GDM1 (cell line): ENCODE measurements around the gene TTLL11.

Experiments
- DNase-seq: peaks from one replicate; lab custom pipeline; 2025; lab: John Stamatoyannopoulos, UW

Gene TTLL11

GRCh38 chr9:121881920-121882500 is 211.1 kb downstream of the TTLL11 start:
- DNase-seq: no peak

DNA sequence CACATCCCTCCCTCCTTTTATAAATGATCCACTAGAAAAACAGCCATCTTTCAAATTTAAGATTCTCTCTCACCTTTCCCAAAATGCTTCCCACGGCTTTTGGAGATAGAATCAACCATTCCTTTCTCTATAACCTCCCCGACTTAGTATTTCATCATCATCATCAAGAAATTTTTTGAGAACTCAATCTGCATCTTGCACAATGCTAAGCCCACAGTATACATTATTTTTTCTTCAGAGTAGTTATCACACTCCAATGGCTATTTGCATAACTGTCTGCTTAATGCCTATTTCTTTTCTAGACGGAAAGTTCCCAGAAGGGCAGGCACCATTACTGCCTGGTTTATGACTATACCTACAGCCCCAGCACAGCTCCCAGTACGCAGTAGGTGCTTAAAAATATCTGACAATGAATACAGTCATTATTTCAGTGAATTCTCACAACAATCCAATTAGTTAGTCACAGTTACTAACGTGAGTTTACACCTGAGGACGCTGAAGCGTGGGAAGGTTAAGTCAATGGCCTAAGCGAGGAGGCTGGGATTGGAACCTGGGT is 212.7 kb downstream of the TTLL11 start:
- DNase-seq: no peak

DNA sequence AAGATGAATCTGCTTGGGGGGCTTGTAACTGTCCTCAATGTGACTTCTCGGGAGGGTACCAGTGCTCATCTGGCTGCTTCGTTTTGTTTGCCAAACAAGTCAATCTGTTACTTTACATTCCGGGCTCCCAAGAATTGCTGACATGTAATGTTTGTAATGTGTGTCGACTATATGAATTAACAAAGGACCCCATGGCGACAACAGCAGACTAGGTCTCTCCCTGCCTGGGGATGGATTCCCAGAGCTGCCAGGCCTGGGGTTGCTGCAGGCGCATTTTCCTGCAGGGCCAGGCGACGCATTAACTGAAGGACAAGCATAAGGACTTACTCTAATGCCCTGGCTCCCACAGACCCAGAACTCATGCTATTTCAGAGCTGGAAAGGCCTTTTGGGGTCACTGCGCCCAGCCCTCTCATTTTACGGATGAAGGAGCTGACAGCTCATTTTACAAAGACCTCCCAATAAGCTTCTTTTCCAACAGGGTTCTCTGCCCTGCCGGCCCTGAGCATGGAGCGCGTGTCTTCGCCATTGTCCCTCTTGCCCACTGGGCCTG is 214.8 kb downstream of the TTLL11 start:
- DNase-seq: no peak

- DNase-seq: no peak
Measured at GRCh38 chr9:121876658-121877271, 216.3 kb downstream of the TTLL11 start.

DNA sequence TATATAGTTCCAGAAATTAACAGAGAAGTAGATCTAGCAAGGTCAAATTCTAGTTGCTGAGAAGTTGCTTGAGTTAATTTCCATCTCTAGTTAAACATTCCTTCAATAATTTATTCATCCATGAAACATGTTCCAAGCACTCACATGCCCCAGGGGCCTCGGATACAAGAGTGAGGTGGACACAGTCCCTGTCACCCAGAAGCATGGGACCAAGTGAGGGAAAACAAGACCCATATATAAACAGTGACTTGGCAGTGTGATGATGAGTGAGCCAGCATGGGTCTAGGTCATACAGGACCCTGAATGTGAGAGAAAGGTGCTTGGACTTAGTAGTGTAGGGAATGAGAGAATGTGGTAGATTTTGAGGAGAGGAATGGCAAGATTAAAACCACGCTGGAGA is 216.9 kb downstream of the TTLL11 start:
- no peak for DNase-seq

- DNase-seq: no peak
Measured at GRCh38 chr9:121874524-121874923, 218.6 kb downstream of the TTLL11 start.

GRCh38 chr9:121871431-121872025 is 221.6 kb downstream of the TTLL11 start:
- no peak for DNase-seq

DNA sequence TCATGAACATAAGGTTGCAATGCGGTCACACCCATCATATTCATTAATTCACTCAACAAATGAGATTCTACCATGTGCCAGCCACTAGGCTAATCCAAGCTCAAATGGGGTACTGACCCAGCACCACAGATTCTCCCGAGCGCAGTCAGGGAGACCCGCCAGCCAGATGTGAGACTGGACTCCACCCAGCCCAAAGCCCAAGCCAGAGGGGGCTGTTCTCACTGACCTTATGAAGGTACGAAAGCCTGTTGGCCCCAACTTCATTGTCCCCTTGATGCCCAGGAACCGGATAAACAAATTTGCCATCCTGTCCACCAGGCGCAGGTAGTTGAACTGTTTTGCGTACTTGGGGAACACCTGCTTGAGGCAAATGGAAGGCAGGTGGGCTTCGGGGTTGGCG is 222.8 kb downstream of the TTLL11 start:
- DNase-seq: no peak

GRCh38 chr9:121868626-121869025 is 224.5 kb downstream of the TTLL11 start:
- DNase-seq: no peak

- no peak for DNase-seq
Measured at GRCh38 chr9:121866927-121867326, 226.2 kb downstream of the TTLL11 start.

GRCh38 chr9:121865884-121866283 is 227.2 kb downstream of the TTLL11 start:
- no peak for DNase-seq

- DNase-seq: no peak
Measured at GRCh38 chr9:121865060-121865459, 228.0 kb downstream of the TTLL11 start.

DNA sequence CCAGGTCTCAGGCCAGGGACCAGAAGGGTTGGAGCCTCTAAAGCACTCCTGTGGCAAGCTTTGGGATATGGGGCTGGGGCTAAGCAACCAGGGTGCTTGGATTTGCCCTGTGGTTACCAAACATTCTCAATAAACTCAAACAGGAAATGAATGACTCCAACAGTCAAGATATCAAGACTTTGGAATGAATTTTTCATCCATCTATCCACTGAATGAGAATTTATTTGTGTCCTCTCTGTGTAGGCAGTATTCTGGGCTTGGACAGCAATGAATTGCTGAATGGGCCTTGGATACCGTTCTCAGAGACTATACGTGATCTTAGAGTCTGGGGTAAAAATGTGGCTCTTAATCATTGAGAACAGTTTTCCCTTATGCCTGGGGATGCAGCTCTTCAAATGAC is 229.2 kb downstream of the TTLL11 start:
- DNase-seq: no peak

- no peak for DNase-seq
Measured at GRCh38 chr9:121862371-121863332, 230.5 kb downstream of the TTLL11 start.

GRCh38 chr9:121861501-121862180 is 231.5 kb downstream of the TTLL11 start:
- DNase-seq: no peak

DNA sequence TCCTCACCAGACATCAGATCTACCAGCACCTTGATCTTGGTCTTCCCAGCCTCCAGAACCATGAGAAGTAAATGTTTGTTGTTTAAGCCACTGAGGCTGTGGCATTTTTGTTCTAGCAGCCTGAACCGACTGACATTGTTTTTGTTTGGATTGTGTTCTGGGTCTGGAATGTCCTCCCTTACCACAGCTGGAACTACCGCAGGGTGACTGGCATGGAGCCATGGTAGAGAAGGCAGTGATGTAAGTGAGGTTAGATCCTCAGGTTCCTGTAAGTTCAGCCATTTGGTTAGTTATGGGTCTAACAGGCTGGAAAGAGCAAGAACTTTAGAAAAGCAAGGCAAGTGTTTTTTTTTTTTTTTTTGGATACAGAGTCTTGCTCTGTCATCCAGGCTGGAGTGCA is 232.4 kb downstream of the TTLL11 start:
- DNase-seq: no peak

- no peak for DNase-seq
Measured at GRCh38 chr9:121860213-121860612, 232.9 kb downstream of the TTLL11 start.

DNA sequence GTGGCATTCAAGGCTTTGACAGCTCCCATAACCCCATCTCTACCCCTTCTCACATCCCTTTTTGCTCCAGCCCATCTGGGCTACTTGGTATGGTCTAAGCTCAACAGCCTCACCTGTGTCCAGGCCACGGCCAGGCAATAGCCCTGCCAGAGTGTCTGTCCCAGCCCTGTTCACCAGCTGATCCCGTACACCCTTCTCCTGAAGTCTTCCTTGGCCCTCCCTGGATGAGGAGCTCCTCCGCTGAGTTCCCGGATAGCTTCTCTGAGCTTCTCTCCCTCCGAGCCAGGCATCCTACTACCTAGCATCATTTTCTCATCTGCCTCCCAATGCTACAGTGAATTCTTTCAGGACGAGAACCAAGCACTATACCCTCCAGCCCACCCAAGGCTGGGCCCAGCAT is 233.5 kb downstream of the TTLL11 start:
- no peak for DNase-seq

- DNase-seq: no peak
Measured at GRCh38 chr9:121858788-121859187, 234.3 kb downstream of the TTLL11 start.

DNA sequence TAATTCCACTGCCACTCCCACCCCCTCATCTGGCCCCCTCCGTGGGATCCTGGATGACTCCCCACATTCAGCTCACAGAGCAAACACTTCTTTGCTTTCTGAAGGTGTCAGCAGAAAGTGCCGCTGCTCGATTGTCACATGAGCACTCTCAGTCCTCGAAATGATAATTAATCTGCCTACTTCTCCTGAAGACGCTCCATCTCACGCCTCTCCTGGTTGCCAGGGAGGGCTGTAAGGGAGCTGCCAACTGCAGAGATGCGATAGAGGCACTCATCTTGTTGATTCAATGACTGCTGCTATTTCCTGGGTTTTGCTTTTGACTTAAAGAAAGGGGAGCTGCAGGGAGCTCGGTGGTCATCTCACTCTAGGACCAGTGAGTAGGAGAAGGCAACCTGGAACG is 235.2 kb downstream of the TTLL11 start:
- DNase-seq: no peak

DNA sequence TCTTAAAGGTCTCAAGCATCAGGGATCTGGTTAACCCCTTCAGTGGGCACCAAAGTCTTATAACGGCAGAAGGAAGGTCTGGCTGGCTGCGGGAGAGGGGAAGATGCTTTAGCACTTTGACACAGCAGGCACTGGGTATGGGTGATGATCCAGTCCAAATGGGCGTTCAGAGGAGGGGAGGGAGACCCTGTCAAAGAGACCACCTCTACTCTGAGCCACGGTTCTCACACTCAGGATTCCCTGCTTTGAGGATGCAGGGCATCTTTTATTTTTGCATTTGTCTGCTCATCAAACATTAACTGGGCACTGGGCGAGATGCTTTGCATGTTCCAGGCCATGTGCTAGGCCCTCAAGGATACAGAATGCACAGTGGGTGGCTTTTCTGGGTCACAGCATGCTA is 237.6 kb downstream of the TTLL11 start:
- no peak for DNase-seq
